ENCODE data around the gene RERE. TPM values are rescaled to one million over a fixed set of nuclear protein-coding genes. Genes with fewer than 3 reads are reported as not detected.
A peak's percentile ranks its signal among the peaks of the same experiment; 100 is the strongest.

RERE gene
- total and polyA plus RNA-seq, 2 experiments from 2014 or later = 39.8 to 62.8 TPM

DNA sequence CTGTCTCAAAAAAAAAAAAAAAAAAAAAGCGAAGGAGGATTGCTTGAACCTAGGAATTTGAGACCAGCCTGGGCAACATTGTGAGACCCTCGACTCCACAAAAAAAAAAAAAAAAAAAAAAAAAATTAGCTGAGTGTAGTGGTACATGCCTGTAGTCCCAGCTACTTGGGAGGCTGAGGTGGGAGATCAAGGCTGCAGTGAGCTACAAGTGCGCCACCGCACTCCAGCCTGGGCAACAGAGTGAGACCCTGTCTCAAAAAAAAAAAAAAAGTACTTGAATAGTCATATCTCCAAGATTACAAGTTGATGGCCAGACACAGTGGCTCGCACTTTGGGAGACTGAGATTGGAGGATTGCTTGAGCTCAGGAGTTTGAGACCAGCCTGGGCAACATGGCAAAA lies 33.6 kb upstream of the RERE start:
- H3K79me2 ChIP-seq = no peaks in the 10 kb centered on the region

DNA sequence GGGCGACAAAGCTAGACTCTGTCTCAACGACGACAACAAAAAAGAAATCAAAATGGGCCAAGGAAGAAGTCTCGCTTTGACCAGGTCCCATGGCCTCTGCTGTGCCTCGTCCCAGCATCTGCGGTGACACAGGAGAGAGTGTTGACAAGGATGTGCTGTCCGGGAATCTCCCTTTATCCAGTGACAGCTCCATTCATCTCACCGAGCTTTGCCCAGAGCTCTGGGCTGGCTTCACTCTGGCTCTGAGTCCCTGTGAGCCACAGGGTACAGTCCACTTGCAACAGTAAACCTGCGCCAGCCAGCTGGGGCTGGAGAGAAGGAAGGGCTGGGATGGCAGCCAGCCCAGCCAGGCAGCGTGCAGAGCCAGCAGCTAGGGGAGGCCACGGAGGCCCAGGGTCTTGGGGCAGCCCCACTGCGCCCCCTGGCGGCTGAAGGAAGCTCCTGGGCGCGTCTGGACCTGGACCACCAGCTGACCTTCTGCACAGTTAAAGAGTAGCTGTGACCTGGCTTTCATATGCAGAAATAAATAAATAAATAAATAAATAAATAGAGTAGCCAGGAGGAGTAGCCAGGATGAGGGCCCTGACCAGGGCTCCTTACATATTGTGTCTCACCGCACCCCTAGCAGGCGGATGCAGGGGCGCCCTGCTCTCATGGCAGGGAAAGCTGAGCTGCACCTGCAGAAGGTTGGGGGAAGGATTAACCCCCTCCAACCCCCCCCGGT lies 31.4 kb upstream of the RERE start:
- H3K4me3 ChIP-seq = no peak overlapping the region
- no peaks in the 10 kb centered on the region for H3K9me2 ChIP-seq (replicated peaks; ENCODE audit: insufficient read depth)
- H4K20me1 ChIP-seq (ENCODE audit: insufficient read depth, poor library complexity, severe bottlenecking) = no peaks in the 10 kb centered on the region
- no peaks in the 10 kb centered on the region for H3K36me3 ChIP-seq (replicated peaks; ENCODE audit: insufficient read depth, low read depth)
- TF ChIP-seq, protein P1, sequence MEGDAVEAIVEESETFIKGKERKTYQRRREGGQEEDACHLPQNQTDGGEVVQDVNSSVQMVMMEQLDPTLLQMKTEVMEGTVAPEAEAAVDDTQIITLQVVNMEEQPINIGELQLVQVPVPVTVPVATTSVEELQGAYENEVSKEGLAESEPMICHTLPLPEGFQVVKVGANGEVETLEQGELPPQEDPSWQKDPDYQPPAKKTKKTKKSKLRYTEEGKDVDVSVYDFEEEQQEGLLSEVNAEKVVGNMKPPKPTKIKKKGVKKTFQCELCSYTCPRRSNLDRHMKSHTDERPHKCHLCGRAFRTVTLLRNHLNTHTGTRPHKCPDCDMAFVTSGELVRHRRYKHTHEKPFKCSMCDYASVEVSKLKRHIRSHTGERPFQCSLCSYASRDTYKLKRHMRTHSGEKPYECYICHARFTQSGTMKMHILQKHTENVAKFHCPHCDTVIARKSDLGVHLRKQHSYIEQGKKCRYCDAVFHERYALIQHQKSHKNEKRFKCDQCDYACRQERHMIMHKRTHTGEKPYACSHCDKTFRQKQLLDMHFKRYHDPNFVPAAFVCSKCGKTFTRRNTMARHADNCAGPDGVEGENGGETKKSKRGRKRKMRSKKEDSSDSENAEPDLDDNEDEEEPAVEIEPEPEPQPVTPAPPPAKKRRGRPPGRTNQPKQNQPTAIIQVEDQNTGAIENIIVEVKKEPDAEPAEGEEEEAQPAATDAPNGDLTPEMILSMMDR (IDR thresholded peaks at IDR 0.05; ENCODE audit: poor library complexity) = peak; percentile 92
- TF ChIP-seq EZH2 (IDR thresholded peaks at IDR 0.05; ENCODE audit: borderline replicate concordance) = no peak
- TF ChIP-seq EZH2phosphoT487 (IDR thresholded peaks at IDR 0.05; ENCODE audit: low read depth, severe bottlenecking, unreplicated experiment) = no peak
- H3K79me2 ChIP-seq = no peaks in the 10 kb centered on the region
- no peaks in the 10 kb centered on the region for H3K9me3 ChIP-seq (ENCODE audit: low read depth)
- no peaks in the 10 kb centered on the region for H3K27me3 ChIP-seq
- 49% methylated on average over 19 of the region's 19 CpGs for WGBS (ENCODE audit: low lambda C conversion rate, missing lambda C conversion rate)
- no peak overlapping the region for H3K4me2 ChIP-seq
- peak; percentile 96 for DNase-seq (ENCODE audit: low spot score)
- H3K4me1 ChIP-seq (ENCODE audit: insufficient read depth) = peaks cover 4% of the 10 kb centered on the region
- peak overlapping the region; percentile 44 for H3K27ac ChIP-seq
- H2AFZ ChIP-seq = no peak overlapping the region

More for the DNA sequence above, 33.6 kb upstream of the RERE start:
- H3K4me1 ChIP-seq (ENCODE audit: insufficient read depth) = peaks cover 4% of the 10 kb centered on the region
- H4K20me1 ChIP-seq (ENCODE audit: insufficient read depth, poor library complexity, severe bottlenecking) = no peaks in the 10 kb centered on the region
- H3K9me2 ChIP-seq (replicated peaks; ENCODE audit: insufficient read depth) = no peaks in the 10 kb centered on the region
- H3K4me2 ChIP-seq = no peak overlapping the region
- 94% methylated on average over 4 of the region's 5 CpGs for WGBS (ENCODE audit: low lambda C conversion rate, missing lambda C conversion rate)
- no peak overlapping the region for H2AFZ ChIP-seq
- H3K27ac ChIP-seq = no peak overlapping the region
- no peaks in the 10 kb centered on the region for H3K27me3 ChIP-seq
- H3K9me3 ChIP-seq (ENCODE audit: low read depth) = no peaks in the 10 kb centered on the region
- TF ChIP-seq, protein P1 (IDR thresholded peaks at IDR 0.05; ENCODE audit: poor library complexity) = no peak
- TF ChIP-seq EZH2 (IDR thresholded peaks at IDR 0.05; ENCODE audit: borderline replicate concordance) (no peak), EZH2phosphoT487 (IDR thresholded peaks at IDR 0.05; ENCODE audit: low read depth, severe bottlenecking, unreplicated experiment) (no peak)
- DNase-seq (ENCODE audit: low spot score) = no peak
- no peaks in the 10 kb centered on the region for H3K36me3 ChIP-seq (replicated peaks; ENCODE audit: insufficient read depth, low read depth)
- H3K4me3 ChIP-seq = no peak overlapping the region

DNA sequence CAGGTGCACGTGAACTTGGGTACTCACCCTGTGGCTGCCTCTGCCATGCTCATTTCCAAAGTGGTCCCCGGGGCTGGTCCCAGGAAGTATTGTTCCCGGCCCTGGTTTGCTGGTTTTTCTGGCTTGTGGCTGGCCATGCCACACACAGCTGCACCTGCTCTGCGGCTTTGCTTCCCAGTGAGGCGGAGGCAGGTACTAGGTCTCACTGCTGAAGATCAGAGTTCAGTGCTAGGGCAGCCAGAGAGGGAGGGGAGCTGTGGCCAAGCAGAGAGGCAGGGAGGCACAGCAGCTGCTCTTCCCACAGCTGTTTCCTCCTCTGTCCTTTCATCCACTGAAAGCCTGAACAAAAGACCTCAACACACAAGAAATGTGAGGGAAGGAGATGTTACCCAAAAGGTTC lies 30.6 kb upstream of the RERE start:
- TF ChIP-seq EZH2phosphoT487 (IDR thresholded peaks at IDR 0.05; ENCODE audit: low read depth, severe bottlenecking, unreplicated experiment) (no peak), EZH2 (IDR thresholded peaks at IDR 0.05; ENCODE audit: borderline replicate concordance) (no peak)
- TF ChIP-seq, protein P1 (IDR thresholded peaks at IDR 0.05; ENCODE audit: poor library complexity) = no peak
- no peak for DNase-seq (ENCODE audit: low spot score)
- H3K79me2 ChIP-seq = no peaks in the 10 kb centered on the region
- no peaks in the 10 kb centered on the region for H3K36me3 ChIP-seq (replicated peaks; ENCODE audit: insufficient read depth, low read depth)
- H3K27me3 ChIP-seq = no peaks in the 10 kb centered on the region
- no peaks in the 10 kb centered on the region for H3K9me3 ChIP-seq (ENCODE audit: low read depth)
- no peak overlapping the region for H2AFZ ChIP-seq
- WGBS (ENCODE audit: low lambda C conversion rate, missing lambda C conversion rate) = 78% methylated on average over 5 of the region's 5 CpGs
- H3K4me3 ChIP-seq = no peak overlapping the region
- H4K20me1 ChIP-seq (ENCODE audit: insufficient read depth, poor library complexity, severe bottlenecking) = no peaks in the 10 kb centered on the region
- peaks cover 4% of the 10 kb centered on the region for H3K4me1 ChIP-seq (ENCODE audit: insufficient read depth)
- H3K27ac ChIP-seq = no peak overlapping the region
- H3K9me2 ChIP-seq (replicated peaks; ENCODE audit: insufficient read depth) = no peaks in the 10 kb centered on the region
- no peak overlapping the region for H3K4me2 ChIP-seq

Data from hepatocyte (in vitro differentiated cells).